Epithelial cell of umbilical artery (primary cell): Measurements from ENCODE around the gene CEP57L1. TPM values are rescaled to one million over a fixed set of nuclear protein-coding genes. Genes with fewer than 3 reads are reported as not detected.

ENCODE experiments used
- total RNA-seq: library from RNA; depleted of rRNA; stranded (reverse); fragments of >200 nt; gene quantifications from 2 replicates; pipeline ENCODE4 v1.2.3, GENCODE V29; 2014

Gene CEP57L1
- 26.6 and 33.0 TPM in 2 replicates for total RNA-seq

DNA sequence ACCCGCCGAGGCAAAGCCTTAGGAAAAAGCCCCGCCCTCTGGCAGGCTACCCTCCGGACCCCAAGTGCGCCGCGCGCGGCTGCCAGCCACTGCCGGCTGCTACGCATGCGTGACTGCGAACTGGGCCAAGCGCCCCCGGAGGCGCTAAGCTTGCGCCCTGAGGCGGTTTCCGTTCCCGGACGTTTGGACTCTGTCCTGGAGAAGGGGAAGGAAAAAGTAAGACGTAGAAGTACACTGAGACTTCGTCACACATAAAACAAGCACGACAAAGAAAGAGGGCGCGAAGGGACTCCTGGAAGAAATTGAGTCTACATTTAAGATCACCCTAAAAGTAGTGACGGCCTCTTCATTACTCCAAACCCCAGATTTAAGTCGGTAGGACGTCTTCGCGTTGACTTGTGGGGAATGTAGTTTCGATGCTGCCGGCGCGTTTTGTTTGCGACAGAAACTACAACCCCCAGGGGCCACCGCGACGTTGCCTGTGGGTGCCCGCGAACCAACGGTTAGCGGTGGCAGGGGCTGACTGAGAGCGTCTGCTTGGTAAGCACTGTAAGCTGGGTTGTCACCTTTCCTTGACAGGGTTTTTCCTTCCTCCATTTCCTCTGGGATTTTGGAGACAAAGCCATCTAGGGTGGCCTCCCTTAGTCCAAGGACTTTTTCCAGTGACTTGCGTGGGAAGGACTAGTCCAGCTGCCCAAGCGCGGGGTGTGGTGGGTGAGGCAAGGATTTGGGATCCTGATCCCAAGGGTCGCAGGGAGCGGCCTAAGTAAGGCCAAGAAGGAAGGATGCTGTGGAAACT is at the start of gene CEP57L1:
Gene CEP57L1, plus strand, starts transcription at position 472 of the 799 bp plus-strand sequence. CDS start 49,715 bp downstream, outside the sequence.

DNA sequence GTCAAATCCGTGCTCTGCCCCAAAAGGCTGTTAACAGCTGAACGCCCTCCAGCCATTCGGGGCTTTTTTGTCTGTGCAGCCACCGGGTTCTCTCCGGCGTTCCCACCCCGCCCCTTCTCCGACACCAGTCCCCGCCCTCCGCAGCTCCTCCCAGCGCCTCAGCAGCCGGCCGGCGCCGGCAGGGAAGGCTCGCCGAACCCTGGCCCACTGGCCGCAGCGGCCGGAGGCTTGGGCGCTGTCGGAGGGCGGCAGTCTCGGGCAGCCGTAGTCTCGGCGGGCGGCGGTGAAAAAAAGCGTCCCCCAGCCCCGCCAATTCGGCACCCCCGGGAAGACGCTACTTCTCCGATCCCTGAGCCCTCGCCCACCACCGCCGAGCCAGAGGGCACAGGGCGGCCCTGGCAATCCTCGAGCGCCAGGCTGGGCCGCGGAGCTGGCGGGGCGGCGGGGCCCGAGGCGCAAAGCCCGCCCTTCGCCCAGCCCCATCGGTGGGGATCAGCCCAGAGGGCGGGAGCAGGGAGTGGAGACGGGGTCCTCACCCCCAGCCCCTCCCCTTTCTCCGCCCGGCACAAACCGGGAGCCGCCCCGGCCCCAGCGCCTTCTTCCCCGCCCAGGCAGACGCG is 781 bp upstream of the CEP57L1 start, which contains the start of gene SESN1:
Gene SESN1, minus strand, starts transcription at position 431 of the 620 bp plus-strand sequence. CDS start 773 bp downstream, outside the sequence.

Other genes starting within 250 kb of the CEP57L1 start
- 0.61 and 0.65 TPM in 2 replicates for gene ARMC2, start 247.1 kb upstream of the CEP57L1 start, total RNA-seq
- gene SESN1, start 661 bp upstream of the CEP57L1 start, total RNA-seq: 18.8 and 30.1 TPM in 2 replicates